Measurements from ENCODE around the gene C9orf153. TPM values are rescaled to one million over a fixed set of nuclear protein-coding genes. Genes with fewer than 3 reads are reported as not detected.

C9orf153 gene
- total RNA-seq, 4 donors from 2014 or later: 0.17 to 0.87 TPM; not detected in 2

DNA sequence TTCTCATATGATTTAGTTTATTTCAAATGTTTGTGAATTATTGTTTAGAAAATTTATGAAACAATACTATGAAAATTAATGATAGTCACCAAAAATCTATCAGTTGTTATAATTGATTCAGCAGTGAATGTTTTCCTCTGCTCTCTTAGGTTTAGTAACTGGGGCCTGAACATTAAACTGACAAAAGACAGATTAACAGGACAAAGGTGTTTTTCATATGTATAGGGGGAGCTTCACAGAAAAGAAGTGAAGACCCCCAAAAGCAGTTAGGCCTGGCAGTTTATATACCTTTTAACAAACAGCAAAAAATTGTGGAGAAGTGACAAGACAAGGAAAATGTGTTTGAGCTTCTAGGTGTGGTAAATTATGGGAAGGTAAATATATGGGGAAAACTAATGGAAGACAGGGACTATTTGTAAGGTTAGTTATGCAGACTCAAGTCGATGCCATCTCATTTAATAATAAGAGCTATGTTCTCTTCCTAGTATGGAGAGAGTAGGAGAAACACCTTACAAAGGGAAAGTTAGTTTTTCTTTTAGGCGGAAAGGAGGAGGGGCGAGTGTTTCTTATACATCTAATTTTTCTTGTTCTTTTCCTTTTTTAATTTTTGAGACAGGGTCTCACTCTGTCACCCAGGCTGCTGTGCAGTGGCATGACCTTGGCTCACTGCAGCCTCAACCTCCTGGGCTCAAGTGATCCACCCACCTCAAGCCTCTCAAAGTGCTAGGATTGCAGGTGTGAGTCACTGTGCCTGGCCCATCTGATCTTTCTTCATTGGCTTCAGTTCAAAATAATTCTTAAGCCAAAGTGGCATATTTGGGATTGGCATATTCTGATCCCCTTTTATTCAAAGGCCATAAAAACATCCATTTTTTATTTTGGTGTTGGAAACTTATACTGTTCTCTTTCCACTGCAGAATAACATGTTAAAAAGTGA, 77.8 kb downstream of the C9orf153 start:
- no peaks in the 10 kb centered on the region for H3K9me3 ChIP-seq
- no peak for ATAC-seq
- TF ChIP-seq CTCF (IDR thresholded peaks at IDR 0.05 in 4 of 5, conservative IDR thresholded peaks at IDR 0.05 in 1 of 5) (no peak), POLR2A (IDR thresholded peaks at IDR 0.05) (no peak)
- no peaks in the 10 kb centered on the region for H3K36me3 ChIP-seq
- in situ Hi-C loops (cut with MboI; ENCODE audit: low sequenced_read_pairs in 4 of 4) (no loop called here), intact Hi-C loops (cut with DNase I; ENCODE audit: low total_unique reads) (no loop called here)
- no peak for DNase-seq
- no peak overlapping the region for H3K4me3 ChIP-seq
- no peaks in the 10 kb centered on the region for H3K27me3 ChIP-seq
- H3K4me1 ChIP-seq: peaks cover 0 to 3% of the 10 kb centered on the region in 2 donors
- no peak overlapping the region for H3K27ac ChIP-seq

DNA sequence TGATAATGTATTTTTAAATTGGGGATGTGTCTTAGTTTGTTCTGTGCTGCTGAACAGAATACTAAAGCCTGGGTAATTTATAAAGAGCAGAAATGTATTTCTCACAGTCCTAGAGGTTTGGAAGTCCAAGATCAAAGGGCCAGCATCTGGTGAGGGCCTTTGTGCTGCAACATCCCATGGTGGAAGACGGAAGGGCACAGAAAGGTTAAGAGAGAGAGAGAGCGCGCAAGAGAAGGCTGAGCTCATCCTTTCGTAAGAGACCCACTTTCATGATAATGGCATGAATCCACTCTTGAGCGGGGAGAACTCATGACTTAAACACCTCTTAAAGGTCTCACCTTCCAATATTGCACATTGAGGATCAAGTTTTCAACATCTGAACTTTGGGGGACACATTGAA, 81.0 kb downstream of the C9orf153 start:
- no peak overlapping the region for H3K4me3 ChIP-seq
- H3K27ac ChIP-seq: no peak overlapping the region
- intact Hi-C loops (cut with DNase I; ENCODE audit: low total_unique reads): no loop called here
- no peaks in the 10 kb centered on the region for H3K9me3 ChIP-seq
- ATAC-seq: no peak
- no peaks in the 10 kb centered on the region for H3K27me3 ChIP-seq
- DNase-seq: no peak
- TF ChIP-seq CTCF (IDR thresholded peaks at IDR 0.05 in 4 of 5, conservative IDR thresholded peaks at IDR 0.05 in 1 of 5) (no peak), POLR2A (IDR thresholded peaks at IDR 0.05) (no peak)
- no peaks in the 10 kb centered on the region for H3K36me3 ChIP-seq
- in situ Hi-C loops (cut with MboI; ENCODE audit: low sequenced_read_pairs in 4 of 4): no loop called here
- H3K4me1 ChIP-seq: peaks cover 0 to 3% of the 10 kb centered on the region in 2 donors

- Histone ChIP-seq H3K4me3 (no peak overlapping the region), H3K4me1 (peaks cover 0 to 3% of the 10 kb centered on the region in 2 donors), H3K36me3 (no peaks in the 10 kb centered on the region), H3K9me3 (no peaks in the 10 kb centered on the region), H3K27me3 (no peaks in the 10 kb centered on the region), H3K27ac (no peak overlapping the region)
- no peak for TF ChIP-seq CTCF (IDR thresholded peaks at IDR 0.05 in 4 of 5, conservative IDR thresholded peaks at IDR 0.05 in 1 of 5)
- TF ChIP-seq POLR2A (IDR thresholded peaks at IDR 0.05): no peak
- in situ Hi-C loops (cut with MboI; ENCODE audit: low sequenced_read_pairs in 4 of 4): no loop called here
- intact Hi-C loops (cut with DNase I; ENCODE audit: low total_unique reads): no loop called here
- ATAC-seq (no peak), DNase-seq (no peak)
These were observed 81.5 kb downstream of the C9orf153 start for GRCh38 chr9:86177995-86178394.

DNA sequence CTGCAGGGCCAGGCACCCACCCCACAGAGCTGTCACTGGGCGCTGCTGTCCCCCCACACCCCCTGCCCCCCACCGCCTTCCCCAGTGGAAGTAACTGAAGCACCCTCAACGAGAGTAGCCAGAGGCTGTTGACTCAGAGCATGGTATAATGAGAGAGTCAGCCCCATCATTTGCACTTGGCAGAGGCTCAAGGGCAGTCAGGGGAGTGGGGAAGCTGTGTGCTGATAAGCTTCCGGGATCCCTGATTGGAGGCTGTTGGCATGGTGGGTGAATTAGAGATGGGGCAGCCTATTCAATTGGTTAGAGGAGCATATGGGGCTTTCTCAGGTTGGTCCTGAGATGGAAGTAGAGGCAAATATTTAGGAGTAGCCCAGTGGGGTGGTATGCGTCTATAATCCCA, 83.0 kb downstream of the C9orf153 start:
- Histone ChIP-seq H3K27ac (no peak overlapping the region), H3K27me3 (no peaks in the 10 kb centered on the region), H3K4me1 (peaks cover 0 to 3% of the 10 kb centered on the region in 2 donors), H3K4me3 (no peak overlapping the region), H3K36me3 (no peaks in the 10 kb centered on the region), H3K9me3 (no peaks in the 10 kb centered on the region)
- DNase-seq (no peak), ATAC-seq (no peak)
- intact Hi-C loops (cut with DNase I; ENCODE audit: low total_unique reads) (no loop called here), in situ Hi-C loops (cut with MboI; ENCODE audit: low sequenced_read_pairs in 4 of 4) (no loop called here)
- TF ChIP-seq CTCF (IDR thresholded peaks at IDR 0.05 in 4 of 5, conservative IDR thresholded peaks at IDR 0.05 in 1 of 5): no peak
- no peak for TF ChIP-seq POLR2A (IDR thresholded peaks at IDR 0.05)

All from gastrocnemius medialis (tissue), 4 donors.